Heart left ventricle (tissue), 13 donors: ENCODE data around the gene SAGE1.
"Not testable (repeated sequence)": the region's sequence is repeated elsewhere in the genome, so short reads cannot be mapped to it uniquely, and the experiment has no call there.

Experiments
- POLR2A ChIP-seq, 2 donors: fragments of 450-650 bp; IDR thresholded peaks; one replicate each; pipeline ENCODE4 v1.6.1; 2017; ENCODE audit warnings: antibody characterized with exemption in 2 of 2, mild to moderate bottlenecking in 2 of 2, moderate library complexity in 2 of 2
- TF ChIP-seq, protein P1 (sequence below), 12 donors: fragments of 200-600 bp; sonication (generic) in 4 of 12; IDR thresholded peaks; one replicate each; pipeline versions ENCODE4 v1.5.0 to v1.8.0; 2018 to 2022; ENCODE audit warnings: antibody characterized with exemption in 12 of 12, mild to moderate bottlenecking in 5 of 12
- donor health status: ischemic (EF 13 %, LVEDD 7.1; RV severe dilation, severe dysfunction).
- donor health status: DM: no; HTN: yes; CAD: no.
- donor health status: DM: no; HTN: no; CAD: no.
- donor health status: ischemic (EF 25% LVEDD 6.9; RV normal size, moderate dysfunction).
- donor health status: ischemic (EF 25% LVEDD 5.7; RV mildly dilated, moderate dysfunction).
- donor health status: ischemic (EF 35%, LVEDD 5.7; RV mildly dilated, moderate dysfunction).
- donor health status: nonischemic (EF 11% LVEDD 7.7; RV severe dilation, severe dysfunction).
- donor health status: DM: yes; HTN: yes; CAD: no.
- donor health status: PGD.
- donor health status: ischemic (EF 29% LVEDD 5.4; RV normal size, mild dysfunction).
- donor health status: nonischemic (EF 23%, LVEDD 6.1; RV moderate dilation, normal function).

DNA sequence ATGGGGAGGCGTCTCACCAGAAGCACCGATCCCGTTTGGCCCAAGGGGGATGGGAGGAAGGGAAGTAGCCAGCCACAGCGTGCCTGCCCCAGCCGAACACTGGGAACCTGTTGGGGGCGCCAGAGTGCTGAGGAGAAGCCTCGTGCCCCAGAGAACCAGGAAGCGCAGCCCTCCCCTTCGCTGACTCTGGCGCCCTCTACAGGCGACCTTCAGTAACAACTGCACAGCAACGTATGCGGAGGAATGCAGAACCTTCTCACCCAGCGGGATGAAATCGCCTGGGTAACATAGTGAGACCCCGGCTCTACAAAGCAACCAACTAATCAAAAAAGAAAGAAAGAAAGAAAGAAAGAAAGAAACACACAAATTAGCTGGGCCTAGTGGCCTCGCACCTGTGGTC lies 21.8 kb upstream of the SAGE1 start, which contains the start of gene CT45A9:
- not testable (repeated sequence) for TF ChIP-seq POLR2A (IDR thresholded peaks at IDR 0.05)
- TF ChIP-seq, protein P1, sequence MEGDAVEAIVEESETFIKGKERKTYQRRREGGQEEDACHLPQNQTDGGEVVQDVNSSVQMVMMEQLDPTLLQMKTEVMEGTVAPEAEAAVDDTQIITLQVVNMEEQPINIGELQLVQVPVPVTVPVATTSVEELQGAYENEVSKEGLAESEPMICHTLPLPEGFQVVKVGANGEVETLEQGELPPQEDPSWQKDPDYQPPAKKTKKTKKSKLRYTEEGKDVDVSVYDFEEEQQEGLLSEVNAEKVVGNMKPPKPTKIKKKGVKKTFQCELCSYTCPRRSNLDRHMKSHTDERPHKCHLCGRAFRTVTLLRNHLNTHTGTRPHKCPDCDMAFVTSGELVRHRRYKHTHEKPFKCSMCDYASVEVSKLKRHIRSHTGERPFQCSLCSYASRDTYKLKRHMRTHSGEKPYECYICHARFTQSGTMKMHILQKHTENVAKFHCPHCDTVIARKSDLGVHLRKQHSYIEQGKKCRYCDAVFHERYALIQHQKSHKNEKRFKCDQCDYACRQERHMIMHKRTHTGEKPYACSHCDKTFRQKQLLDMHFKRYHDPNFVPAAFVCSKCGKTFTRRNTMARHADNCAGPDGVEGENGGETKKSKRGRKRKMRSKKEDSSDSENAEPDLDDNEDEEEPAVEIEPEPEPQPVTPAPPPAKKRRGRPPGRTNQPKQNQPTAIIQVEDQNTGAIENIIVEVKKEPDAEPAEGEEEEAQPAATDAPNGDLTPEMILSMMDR (IDR thresholded peaks at IDR 0.05), result not testable (repeated sequence)
